Bronchial epithelial cell (primary cell): Measurements from ENCODE around the gene COPS7B. TPM values are rescaled to one million over a fixed set of nuclear protein-coding genes. Genes with fewer than 3 reads are reported as not detected.

Experiments
- DNase-seq: peaks from one replicate; pipeline ENCODE4 v3.0.0-alpha.2; 2010; ENCODE audit warnings: low read depth
- FAIRE-seq: peaks from 2 replicates; lab custom pipeline; 2011; peaks lifted over from hg19 to GRCh38; lab: Jason Lieb, UNC
- H3K27me3 ChIP-seq: 2 replicates; pipeline ENCODE4 v1.5.1; 2011; ENCODE audit warnings: low read length; ENCODE audit not compliant: control insufficient read depth, insufficient read depth
- H3K36me3 ChIP-seq: 2 replicates; pipeline ENCODE4 v1.5.1; 2011; ENCODE audit warnings: low read length; ENCODE audit not compliant: control insufficient read depth, insufficient read depth
- H3K4me3 ChIP-seq: 2 replicates; pipeline ENCODE4 v1.5.1; 2011; ENCODE audit warnings: mild to moderate bottlenecking, low read depth, low read length, control low read depth
- total RNA-seq: library from RNA; depleted of rRNA; stranded (reverse); fragments of >200 nt; gene quantifications from 2 replicates; pipeline ENCODE4 v1.2.1, GENCODE V29; 2014
- TF ChIP-seq, protein P1 (sequence below): IDR thresholded peaks from 2 replicates; pipeline ENCODE4 v1.5.1; 2011; ENCODE audit warnings: mild to moderate bottlenecking, moderate library complexity, low read length, control low read depth, inconsistent platforms; ENCODE audit not compliant: insufficient read depth, severe bottlenecking

The COPS7B gene
- total RNA-seq, 1 donor from 2014 or later = 12.6 TPM

DNA sequence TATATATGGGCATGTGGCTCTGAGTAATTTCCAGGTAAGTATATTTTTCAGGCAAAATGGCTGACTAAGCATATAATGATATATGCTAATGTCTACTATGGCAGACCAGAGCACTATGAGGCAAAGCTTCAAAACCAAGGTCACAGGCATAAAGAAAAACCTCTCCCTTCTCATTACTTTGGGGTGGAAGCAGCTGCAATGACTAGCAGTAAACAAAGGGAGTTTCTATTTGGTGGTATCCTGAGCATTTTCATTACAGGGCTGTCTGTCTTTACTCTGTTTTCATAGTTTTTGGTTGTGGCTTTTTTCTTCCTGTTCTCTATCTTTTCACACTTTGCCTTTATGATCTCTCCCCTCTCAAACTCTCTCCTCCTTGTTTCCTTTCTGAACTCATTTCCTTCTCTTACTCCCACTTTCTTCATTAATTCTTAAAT is 20.7 kb upstream of the COPS7B start:
- Histone ChIP-seq H3K36me3 (no peaks in the 10 kb centered on the region), H3K27me3 (no peaks in the 10 kb centered on the region), H3K4me3 (no peak overlapping the region)
- TF ChIP-seq, protein P1, sequence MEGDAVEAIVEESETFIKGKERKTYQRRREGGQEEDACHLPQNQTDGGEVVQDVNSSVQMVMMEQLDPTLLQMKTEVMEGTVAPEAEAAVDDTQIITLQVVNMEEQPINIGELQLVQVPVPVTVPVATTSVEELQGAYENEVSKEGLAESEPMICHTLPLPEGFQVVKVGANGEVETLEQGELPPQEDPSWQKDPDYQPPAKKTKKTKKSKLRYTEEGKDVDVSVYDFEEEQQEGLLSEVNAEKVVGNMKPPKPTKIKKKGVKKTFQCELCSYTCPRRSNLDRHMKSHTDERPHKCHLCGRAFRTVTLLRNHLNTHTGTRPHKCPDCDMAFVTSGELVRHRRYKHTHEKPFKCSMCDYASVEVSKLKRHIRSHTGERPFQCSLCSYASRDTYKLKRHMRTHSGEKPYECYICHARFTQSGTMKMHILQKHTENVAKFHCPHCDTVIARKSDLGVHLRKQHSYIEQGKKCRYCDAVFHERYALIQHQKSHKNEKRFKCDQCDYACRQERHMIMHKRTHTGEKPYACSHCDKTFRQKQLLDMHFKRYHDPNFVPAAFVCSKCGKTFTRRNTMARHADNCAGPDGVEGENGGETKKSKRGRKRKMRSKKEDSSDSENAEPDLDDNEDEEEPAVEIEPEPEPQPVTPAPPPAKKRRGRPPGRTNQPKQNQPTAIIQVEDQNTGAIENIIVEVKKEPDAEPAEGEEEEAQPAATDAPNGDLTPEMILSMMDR = no peak
- DNase-seq (no peak), FAIRE-seq (no peak)

DNA sequence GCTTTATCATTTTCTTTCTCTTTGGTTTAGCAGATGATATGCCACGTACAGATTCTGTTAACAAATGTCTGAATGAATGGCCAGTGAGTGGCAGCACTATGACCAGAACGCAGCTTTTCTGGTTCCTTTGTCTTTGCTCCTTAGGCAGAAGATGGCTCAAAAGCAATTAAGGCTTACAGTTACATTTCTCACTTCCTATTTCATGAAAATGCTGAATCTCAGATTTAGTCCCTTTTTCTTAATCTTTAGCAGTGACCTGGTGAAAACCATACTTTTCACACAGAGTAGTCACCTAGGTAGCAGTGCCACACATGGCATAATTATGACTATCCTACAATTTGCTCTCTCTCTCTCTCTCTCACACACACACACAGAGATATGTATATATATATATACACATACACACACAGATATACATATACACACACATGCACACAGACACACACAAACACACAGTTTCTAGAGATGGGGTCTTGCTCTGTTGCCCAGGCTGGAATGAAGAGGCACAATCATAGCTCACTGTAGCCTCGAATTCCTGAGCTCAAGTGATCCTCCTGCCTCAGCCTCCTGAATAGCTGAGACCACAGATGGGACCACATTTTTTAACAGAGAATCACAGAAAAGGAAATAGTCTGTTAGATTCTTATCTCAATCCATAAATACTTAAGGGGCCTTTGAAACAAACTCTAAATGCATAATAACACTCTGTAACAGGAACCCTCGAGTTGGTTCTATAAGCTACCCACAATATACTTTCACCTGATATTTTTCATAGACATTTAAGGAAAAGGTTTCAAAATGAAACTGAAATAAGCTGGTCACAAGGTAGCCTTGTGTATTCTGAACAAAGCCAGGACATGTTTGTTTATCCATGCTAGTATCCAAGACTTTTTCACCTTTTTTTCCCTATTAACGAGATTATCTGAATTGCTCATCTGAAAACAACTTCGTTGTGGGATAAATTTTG is 16.8 kb upstream of the COPS7B start:
- DNase-seq = no peak
- TF ChIP-seq, protein P1 = no peak
- Histone ChIP-seq H3K36me3 (no peaks in the 10 kb centered on the region), H3K4me3 (no peak overlapping the region), H3K27me3 (no peaks in the 10 kb centered on the region)
- no peak for FAIRE-seq

DNA sequence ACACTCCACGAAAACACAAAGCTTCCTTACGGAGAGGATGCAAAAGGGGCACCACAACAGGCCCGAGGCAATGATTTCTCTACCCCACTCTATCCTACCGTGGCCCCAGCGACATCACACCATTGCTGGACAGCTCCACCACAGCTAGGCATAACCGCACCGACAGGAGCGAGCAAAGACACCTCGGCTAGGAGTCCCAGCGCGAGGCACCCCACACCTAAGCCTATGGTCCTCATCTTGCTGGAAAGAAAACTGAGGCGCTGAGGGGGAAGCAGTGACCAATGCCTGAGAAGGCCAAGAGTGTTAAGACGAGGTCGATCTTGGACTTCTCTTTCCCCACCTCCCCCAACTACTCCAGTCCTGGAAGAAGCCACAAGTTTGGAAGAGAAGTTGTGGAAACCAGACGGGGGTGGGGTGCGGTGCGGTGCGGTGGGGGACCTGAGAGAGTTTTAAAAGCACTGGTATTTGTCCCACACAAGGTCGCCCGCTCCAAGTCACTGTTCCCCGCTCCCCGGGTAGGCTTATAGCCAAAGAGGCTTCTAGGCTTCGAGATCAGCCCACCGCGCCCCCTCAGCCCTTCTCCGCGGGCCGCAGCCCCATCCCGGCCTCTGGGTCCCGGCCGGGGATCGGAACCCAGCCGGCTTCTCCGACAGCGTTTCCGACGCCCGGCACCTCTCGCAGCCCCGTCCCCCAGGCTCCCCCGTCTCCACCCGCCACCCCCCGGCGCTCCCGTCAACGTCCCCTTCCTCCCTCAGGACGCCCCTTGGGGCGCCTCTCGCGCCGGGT is 5.9 kb upstream of the COPS7B start:
- TF ChIP-seq, protein P1 = no peak
- no peaks in the 10 kb centered on the region for H3K27me3 ChIP-seq
- FAIRE-seq = no peak
- peak overlapping the region; percentile 85 for H3K4me3 ChIP-seq
- DNase-seq = peak; percentile 29
- H3K36me3 ChIP-seq = no peaks in the 10 kb centered on the region

- FAIRE-seq = peak; percentile 76
- DNase-seq = peak; percentile 95
- TF ChIP-seq, protein P1 = no peak
- H3K27me3 ChIP-seq = no peaks in the 10 kb centered on the region
- peak within 1 kb of the TSS; percentile 85 for H3K4me3 ChIP-seq
- no peaks in the 10 kb centered on the region for H3K36me3 ChIP-seq
Observed at GRCh38 chr2:231780909-231781797, 5.1 kb upstream of the COPS7B start, which contains the start of gene PDE6D. Gene PDE6D (minus strand): TSS chr2:231781282. CDS start chr2:231781114, 168 bp downstream.
